Measurements from ENCODE around the gene PGM3.
A peak's percentile ranks its signal among the peaks of the same experiment; 100 is the strongest.
"Not testable (repeated sequence)": the region's sequence is repeated elsewhere in the genome, so short reads cannot be mapped to it uniquely, and the experiment has no call there.

The PGM3 gene

GRCh38 chr6:83192871-83193746 is at the start of gene PGM3, which contains the start of gene RWDD2A:
Gene PGM3, minus strand, starts transcription at chr6:83193265. Its CDS starts 2,253 bp downstream, at chr6:83191012.
Gene RWDD2A, plus strand, starts transcription at chr6:83193357. Its CDS starts 1,095 bp downstream, at chr6:83194452.
- DNase-seq: peak; percentile 63

- no peak for DNase-seq
Measured at GRCh38 chr6:83231146-83231545, 38.1 kb upstream of the PGM3 start.

- DNase-seq: no peak
Measured at GRCh38 chr6:83226517-83226916, 33.5 kb upstream of the PGM3 start.

GRCh38 chr6:83221889-83222479 is 28.9 kb upstream of the PGM3 start:
- DNase-seq: peak; percentile 15

- no peak for DNase-seq
Measured at GRCh38 chr6:83221276-83221675, 28.2 kb upstream of the PGM3 start.

GRCh38 chr6:83220121-83220520 is 27.1 kb upstream of the PGM3 start:
- no peak for DNase-seq

- no peak for DNase-seq
Measured at GRCh38 chr6:83218646-83219045, 25.6 kb upstream of the PGM3 start.

GRCh38 chr6:83216806-83217205 is 23.7 kb upstream of the PGM3 start:
- no peak for DNase-seq

GRCh38 chr6:83215131-83216047 is 22.3 kb upstream of the PGM3 start:
- DNase-seq: peak; percentile 10

- no peak for DNase-seq
Measured at GRCh38 chr6:83202031-83202430, 9.0 kb upstream of the PGM3 start.

- DNase-seq: no peak
Measured at GRCh38 chr6:83199863-83200225, 6.8 kb upstream of the PGM3 start.

- DNase-seq: no peak
Measured at GRCh38 chr6:83199173-83199862, 6.3 kb upstream of the PGM3 start.

GRCh38 chr6:83198486-83199172 is 5.6 kb upstream of the PGM3 start:
- DNase-seq: no peak

- DNase-seq: no peak
Measured at GRCh38 chr6:83193747-83194566, 892 bp upstream of the PGM3 start.

- no peak for DNase-seq
Measured at GRCh38 chr6:83192456-83192855, 609 bp downstream of the PGM3 start.

- not testable (repeated sequence) for DNase-seq
Measured at GRCh38 chr6:83191974-83192373, 1.1 kb downstream of the PGM3 start.

GRCh38 chr6:83190626-83191025 is 2.4 kb downstream of the PGM3 start:
- DNase-seq: no peak

- no peak for DNase-seq
Measured at GRCh38 chr6:83188501-83188900, 4.6 kb downstream of the PGM3 start.

GRCh38 chr6:83185096-83185495 is 8.0 kb downstream of the PGM3 start:
- DNase-seq: no peak

- no peak for DNase-seq
Measured at GRCh38 chr6:83183082-83183828, 9.8 kb downstream of the PGM3 start.
